ENCODE measurements around the gene CFAP58.

CFAP58 gene

DNA sequence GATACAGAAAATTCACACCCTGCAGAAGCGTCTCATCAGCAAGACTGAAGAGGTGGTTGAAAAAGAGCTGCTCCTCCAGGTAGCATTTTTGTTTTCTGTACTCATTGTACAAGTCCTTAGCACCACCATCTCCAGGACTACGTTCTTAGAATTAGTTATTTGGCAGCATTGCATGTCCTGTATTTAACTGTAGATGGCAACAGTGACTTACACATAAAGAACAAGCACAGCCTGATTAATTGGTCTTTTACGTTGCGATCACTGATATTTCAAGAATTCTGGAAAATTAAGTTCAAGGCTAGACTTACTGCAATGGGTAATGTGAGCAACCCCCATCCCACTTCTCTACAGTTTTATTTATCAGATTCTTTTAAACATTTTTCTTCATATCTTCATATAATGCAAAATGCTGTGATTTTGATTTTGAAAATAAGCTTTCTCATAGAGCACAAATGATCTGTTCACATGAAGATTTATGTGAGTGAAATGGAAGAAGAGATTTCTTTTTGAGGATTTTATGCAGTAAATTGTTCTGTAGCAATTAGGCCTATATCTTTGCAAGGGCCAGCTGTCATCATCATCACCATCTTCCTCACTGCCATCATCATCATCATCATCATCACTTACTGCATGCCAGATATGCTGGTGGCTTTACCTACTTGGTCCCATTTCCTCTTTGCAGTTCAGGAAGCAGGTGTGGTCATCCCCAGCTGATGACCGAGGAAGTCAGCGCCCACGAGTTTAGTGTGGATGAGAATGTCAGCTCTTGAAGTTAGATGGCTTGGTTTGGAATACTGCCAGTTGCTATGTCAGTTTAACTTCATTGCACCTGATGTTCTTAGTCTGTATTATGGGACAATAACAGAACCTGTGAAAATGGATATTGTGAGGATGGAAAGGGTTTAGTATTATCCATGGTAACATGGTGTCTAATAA, 53.4 kb downstream of the CFAP58 start:
- H3K4me3 ChIP-seq (replicated peaks in 1 of 2; ENCODE audit: low read depth in 2 of 2, low read length in 2 of 2): no peak overlapping the region
- peak; percentile 42 to 74 for DNase-seq (ENCODE audit: low read depth in 2 of 2)
- TF ChIP-seq, protein P1, sequence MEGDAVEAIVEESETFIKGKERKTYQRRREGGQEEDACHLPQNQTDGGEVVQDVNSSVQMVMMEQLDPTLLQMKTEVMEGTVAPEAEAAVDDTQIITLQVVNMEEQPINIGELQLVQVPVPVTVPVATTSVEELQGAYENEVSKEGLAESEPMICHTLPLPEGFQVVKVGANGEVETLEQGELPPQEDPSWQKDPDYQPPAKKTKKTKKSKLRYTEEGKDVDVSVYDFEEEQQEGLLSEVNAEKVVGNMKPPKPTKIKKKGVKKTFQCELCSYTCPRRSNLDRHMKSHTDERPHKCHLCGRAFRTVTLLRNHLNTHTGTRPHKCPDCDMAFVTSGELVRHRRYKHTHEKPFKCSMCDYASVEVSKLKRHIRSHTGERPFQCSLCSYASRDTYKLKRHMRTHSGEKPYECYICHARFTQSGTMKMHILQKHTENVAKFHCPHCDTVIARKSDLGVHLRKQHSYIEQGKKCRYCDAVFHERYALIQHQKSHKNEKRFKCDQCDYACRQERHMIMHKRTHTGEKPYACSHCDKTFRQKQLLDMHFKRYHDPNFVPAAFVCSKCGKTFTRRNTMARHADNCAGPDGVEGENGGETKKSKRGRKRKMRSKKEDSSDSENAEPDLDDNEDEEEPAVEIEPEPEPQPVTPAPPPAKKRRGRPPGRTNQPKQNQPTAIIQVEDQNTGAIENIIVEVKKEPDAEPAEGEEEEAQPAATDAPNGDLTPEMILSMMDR (IDR thresholded peaks at IDR 0.05; ENCODE audit: low read depth, low read length): peak; percentile 50

DNA sequence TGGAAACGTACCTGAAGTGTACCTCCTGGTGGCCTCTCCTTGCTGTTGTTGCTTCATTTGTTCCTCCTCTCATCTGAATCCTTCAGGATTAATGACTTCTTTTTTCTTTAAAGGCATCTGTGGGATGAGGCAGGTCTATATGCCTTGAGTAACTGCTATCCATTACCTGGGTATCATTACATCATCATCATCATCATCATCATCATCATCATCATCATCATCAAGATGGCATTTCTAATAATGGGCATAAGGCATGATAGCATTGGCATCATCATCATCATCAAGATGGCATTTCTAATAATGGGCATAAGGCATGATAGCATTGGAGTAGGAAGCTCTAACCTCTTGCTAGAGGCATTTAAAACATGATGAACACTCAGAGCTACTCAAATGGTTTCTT, 59.9 kb downstream of the CFAP58 start:
- TF ChIP-seq, protein P1 (IDR thresholded peaks at IDR 0.05; ENCODE audit: low read depth, low read length): no peak
- DNase-seq (ENCODE audit: low read depth in 2 of 2): no peak

DNA sequence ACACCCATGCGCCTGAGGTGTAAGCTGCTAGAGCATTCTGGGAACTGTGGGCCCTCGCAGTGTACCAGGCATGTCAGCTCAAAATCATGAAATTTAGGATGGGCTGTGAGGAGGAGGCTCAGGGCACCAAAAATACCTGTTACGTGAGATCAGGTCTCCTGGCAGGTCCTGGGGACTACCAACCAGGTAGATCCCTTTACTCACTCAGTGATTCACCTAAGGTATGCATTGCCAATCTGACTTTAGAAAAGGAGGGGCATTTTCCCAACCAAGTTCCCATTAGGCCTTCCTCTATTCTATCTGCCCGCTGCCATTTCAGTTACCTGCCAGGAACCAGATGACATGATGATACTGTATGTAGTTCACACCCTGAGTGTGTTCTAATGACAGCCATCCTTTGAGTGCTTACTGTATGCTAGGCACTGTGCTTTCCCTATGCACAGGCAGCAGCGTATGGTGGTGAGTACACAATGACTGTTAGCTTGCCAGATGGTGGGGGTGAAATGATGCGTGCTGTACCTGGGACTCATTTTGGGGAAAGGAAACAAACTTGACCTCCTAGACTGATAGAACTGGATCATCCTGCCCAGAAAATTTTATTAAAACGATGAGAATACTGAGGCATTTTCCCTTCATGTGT, 62.0 kb downstream of the CFAP58 start:
- DNase-seq (ENCODE audit: low read depth in 2 of 2): no peak
- TF ChIP-seq, protein P1 (IDR thresholded peaks at IDR 0.05; ENCODE audit: low read depth, low read length): no peak
- H3K4me3 ChIP-seq (replicated peaks in 1 of 2; ENCODE audit: low read depth in 2 of 2, low read length in 2 of 2): no peak overlapping the region

More for the DNA sequence above, 59.9 kb downstream of the CFAP58 start:
- H3K4me3 ChIP-seq (replicated peaks in 1 of 2; ENCODE audit: low read depth in 2 of 2, low read length in 2 of 2): no peak overlapping the region

DNA sequence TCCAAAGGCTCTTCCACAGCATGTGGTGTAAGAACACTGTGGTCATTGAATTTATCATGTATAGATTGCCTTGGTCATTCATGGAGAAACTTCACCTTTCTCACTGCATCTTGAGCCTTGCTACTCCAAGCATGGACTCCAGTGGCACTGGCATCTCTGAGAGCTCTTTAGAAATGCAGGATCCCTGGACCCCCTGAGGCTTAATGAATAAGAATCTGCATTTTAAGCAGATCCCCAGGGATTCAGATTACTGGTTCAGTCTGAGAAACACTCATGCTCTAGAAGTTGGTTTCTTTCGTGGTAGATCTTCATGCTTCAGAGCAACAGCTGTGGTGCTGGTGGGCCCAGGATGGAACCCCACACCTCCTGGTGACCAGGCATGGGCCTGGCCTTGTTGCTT, 63.2 kb downstream of the CFAP58 start:
- TF ChIP-seq, protein P1 (IDR thresholded peaks at IDR 0.05; ENCODE audit: low read depth, low read length): no peak
- H3K4me3 ChIP-seq (replicated peaks in 1 of 2; ENCODE audit: low read depth in 2 of 2, low read length in 2 of 2): no peak overlapping the region
- no peak for DNase-seq (ENCODE audit: low read depth in 2 of 2)

DNA sequence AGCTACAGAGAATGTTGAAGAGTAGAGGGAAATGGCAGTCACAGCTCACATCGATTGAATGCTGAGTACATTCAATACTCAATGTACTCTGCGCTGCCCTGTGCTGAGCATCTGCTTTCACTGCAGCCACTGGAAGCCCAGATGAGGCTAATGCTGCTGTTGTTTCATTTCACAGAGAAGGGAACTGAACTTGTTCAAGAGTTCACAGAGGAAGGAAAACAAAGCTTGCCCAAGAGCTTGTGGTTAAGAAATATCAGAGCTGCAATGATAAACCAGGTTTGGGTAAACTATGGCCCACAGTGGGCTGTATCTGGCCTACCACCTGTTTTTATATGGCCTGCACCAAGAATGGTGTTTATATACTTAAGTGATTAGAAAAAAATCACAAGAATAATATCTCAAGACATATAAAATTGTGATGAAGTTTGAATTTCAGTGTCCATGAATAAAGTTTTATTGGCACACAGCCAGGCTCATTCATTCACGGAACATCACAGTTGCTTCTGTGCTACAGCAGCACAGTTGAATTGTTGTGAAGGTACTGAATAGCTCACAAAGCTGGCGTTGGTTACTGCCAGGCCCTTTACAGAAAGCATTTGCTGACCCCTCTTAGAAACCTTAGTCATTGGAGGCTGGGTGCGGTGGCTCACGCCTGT, 64.1 kb downstream of the CFAP58 start:
- H3K4me3 ChIP-seq (replicated peaks in 1 of 2; ENCODE audit: low read depth in 2 of 2, low read length in 2 of 2): no peak overlapping the region
- DNase-seq (ENCODE audit: low read depth in 2 of 2): no peak
- TF ChIP-seq, protein P1 (IDR thresholded peaks at IDR 0.05; ENCODE audit: low read depth, low read length): no peak

DNA sequence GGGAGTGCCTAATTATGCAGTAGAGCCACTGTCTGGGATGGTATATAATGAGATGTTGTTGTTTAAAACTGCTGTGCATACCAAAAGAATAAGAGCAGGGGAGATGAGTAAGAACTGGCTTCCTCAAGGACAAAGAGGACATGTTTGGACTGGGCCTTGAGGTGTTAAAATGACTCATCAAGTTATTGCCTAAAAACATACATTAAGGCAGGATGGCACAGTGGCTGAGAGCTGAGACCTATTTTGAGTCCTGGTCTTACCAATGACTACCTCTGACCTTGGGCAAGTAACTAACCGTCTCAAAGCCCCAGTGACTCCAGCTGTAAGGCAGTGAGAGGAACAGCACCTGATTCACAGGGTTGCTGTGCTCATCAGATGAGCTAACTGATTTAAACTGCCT, 71.1 kb downstream of the CFAP58 start:
- DNase-seq (ENCODE audit: low read depth in 2 of 2): peak in 1 of 2 donors; percentile 33
- TF ChIP-seq, protein P1 (IDR thresholded peaks at IDR 0.05; ENCODE audit: low read depth, low read length): no peak
- H3K4me3 ChIP-seq (replicated peaks in 1 of 2; ENCODE audit: low read depth in 2 of 2, low read length in 2 of 2): no peak overlapping the region

All from cardiac fibroblast (primary cell).